Uterus (tissue), 2 donors: Measurements from ENCODE around the gene CLCN3.

Experiments used
- CTCF ChIP-seq, 4 experiments: fragments of 200-600 bp in 2 of 4; fragments of 450-650 bp in 2 of 4; sonication (generic) in 2 of 4; IDR thresholded peaks; one replicate each; pipeline ENCODE4 v1.5.1; 2016 to 2019; ENCODE audit warnings: antibody characterized with exemption in 4 of 4, mild to moderate bottlenecking in 2 of 4, moderate library complexity in 1 of 4
- POLR2A ChIP-seq, 2 donors: fragments of 450-650 bp; IDR thresholded peaks; one replicate each; pipeline ENCODE4 v1.6.1; 2016; ENCODE audit warnings: antibody characterized with exemption in 2 of 2, mild to moderate bottlenecking in 1 of 2, moderate library complexity in 1 of 2

- TF ChIP-seq POLR2A (IDR thresholded peaks at IDR 0.05) (no peak), CTCF (IDR thresholded peaks at IDR 0.05) (no peak)
Observed at GRCh38 chr4:169768385-169768784, 148.0 kb downstream of the CLCN3 start.
